Renal pelvis (tissue), 4 donors: ENCODE results near the gene YEATS2. TPM values are rescaled to one million over a fixed set of nuclear protein-coding genes. Genes with fewer than 3 reads are reported as not detected.
"Not testable (repeated sequence)": the region's sequence is repeated elsewhere in the genome, so short reads cannot be mapped to it uniquely, and the experiment has no call there.

Source experiments
- DNase-seq: peaks from one replicate; pipeline ENCODE4 v3.0.0-alpha.2; 2013
- polyA plus RNA-seq, 3 donors: library from polyadenylated mRNA; unstranded; fragments of 120-200 nt; gene quantifications; one replicate each; pipeline ENCODE4 v1.2.1, GENCODE V29; 2013; ENCODE audit not compliant: insufficient read length in 3 of 3

The YEATS2 gene
- polyA plus RNA-seq, 3 donors, result 31.1 to 46.2 (median 41.4) TPM

DNA sequence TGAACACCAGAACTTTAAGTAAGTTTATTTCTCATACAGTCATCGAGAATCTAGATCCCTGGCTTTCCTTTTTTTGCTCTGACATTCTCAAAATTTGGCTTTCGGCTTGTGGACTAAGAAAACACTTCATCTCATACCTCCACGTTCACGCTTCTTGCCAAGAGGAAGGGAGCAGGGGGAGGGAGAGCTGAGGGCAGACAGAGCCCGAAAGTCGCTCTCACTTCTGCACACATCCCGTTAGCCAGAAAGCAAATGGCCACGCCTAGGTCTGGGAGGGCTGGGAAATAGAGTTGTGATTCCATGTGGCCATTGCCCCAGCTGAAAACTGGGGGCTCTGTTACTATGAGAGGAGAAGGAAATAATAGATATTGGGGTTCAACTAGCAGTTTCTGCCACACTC, 70.5 kb downstream of the YEATS2 start:
- no peak for DNase-seq

- DNase-seq, result no peak
Measured at GRCh38 chr3:183769453-183769852, 71.9 kb downstream of the YEATS2 start.

DNA sequence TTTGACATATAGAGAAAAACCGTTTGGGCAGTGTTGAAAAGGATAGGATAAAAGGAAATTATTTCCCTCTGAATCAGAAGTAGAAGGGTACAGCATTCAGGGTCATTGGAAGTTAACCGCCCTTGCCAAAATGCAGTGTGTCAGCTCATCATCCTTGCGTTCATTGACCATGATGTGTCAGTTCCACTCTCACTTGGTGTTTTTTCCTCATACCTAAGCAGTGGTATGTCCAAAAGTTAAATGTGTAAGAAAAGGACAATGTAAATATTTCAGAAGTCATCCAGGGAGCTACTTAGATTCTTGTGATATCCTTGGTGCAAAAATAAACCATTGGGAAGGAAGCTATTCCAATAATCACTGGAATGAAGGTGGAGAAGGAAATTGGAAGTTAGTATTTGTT, 77.0 kb downstream of the YEATS2 start:
- no peak for DNase-seq

- DNase-seq, result no peak
Measured at GRCh38 chr3:183775781-183776180, 78.2 kb downstream of the YEATS2 start.

DNA sequence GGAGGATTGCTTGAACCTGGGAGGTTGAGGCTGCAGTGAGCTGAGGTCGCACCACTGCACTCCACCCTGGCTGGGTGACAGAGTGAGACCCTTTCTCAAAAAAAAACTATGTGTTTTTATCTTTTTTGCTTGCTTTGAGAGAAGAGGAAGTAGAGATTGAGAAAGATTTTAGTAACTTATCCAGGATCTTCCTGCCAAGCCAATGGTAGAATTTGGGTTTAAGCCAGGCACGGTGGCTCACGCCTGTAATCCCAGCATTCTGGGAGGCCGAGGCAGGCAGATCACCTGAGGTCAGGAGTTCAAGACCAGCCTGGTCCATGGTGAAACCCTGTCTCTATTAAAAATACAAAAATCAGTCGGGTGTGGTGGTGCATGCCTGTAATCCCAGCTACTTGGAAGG, 78.9 kb downstream of the YEATS2 start:
- DNase-seq, result not testable (repeated sequence)

GRCh38 chr3:183777016-183777618, 79.5 kb downstream of the YEATS2 start:
- DNase-seq, result no peak

DNA sequence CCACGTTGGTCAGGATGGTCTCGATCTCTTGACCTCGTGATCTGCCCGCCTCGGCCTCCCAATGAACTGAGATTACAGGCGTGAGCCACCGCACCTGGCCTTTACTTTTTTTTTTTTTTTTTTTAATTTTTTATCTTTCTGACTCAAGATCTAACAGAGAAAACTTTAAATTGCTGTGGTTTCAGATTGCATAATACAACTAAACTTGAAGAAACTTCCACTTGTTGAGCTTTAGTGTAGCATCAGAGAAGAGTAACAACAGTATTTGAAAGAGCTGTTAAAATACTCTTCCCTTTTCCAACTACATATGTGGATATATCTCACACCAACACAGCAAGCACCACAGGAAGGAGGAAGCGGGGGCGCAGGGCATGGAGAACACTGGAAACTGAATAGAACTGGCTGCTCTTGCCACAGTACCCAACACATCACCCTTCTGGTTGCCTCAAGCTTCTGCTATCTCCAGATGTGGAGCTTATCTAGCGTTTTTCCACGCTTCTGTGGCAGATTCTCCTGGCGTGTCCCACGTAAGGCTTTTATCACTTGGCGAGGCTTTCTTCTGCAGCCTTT, 82.4 kb downstream of the YEATS2 start:
- no peak for DNase-seq

- DNase-seq, result no peak
Measured at GRCh38 chr3:183781246-183781645, 83.6 kb downstream of the YEATS2 start.

DNA sequence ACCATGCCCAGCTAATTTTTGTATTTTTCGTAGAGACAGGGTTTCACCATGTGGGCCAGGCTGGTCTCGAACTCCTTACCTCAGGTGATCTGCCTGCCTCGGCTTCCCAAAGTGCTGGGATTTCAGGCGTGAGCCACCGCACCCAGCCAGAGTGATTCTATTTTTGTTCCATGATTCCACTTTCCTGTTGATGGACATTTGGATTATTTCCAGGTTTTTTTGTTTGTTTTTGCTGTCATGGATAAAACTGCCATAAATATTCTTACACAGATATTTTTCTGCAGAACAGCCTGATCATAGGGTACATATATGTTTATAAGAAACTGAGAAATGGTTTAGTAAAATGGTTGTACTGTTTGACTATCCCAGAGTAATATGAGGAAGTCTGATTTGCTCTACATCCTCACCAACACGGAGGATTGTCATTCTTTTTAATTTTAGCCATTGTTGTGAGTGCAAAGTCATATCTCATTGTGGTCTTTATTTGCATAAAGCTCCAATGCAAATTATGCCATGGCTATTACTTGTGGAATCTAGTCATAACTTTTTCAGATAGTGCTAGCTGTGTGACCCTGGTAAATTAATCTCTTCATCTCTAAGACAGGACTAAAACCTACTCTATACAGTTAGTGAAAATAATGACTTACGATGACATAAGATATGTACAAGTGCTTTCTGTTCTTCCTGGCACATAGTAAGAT, 85.1 kb downstream of the YEATS2 start:
- no peak for DNase-seq

- DNase-seq, result not testable (repeated sequence)
Measured at GRCh38 chr3:183784503-183784902, 86.9 kb downstream of the YEATS2 start.

DNA sequence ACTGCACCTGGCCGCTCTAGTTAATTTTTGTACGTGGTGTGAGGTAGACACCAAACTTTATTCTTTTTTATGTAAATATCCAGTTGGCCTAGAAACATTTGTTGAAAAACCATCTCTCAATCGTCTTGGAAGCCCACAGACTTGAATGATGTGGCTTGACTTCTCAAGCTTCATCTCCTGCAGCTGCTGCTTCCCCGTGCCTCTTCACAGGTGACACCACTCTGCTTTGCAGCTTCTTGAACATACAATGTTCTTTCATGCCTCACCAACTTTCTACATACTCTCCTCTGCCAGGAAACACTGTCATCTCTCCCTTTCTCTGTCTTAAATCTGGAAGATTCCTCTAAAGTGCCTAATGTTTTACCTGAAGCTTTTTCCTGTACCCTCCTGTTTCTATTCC, 92.2 kb downstream of the YEATS2 start:
- DNase-seq, result no peak

- no peak for DNase-seq
Measured at GRCh38 chr3:183790700-183791099, 93.1 kb downstream of the YEATS2 start.

DNA sequence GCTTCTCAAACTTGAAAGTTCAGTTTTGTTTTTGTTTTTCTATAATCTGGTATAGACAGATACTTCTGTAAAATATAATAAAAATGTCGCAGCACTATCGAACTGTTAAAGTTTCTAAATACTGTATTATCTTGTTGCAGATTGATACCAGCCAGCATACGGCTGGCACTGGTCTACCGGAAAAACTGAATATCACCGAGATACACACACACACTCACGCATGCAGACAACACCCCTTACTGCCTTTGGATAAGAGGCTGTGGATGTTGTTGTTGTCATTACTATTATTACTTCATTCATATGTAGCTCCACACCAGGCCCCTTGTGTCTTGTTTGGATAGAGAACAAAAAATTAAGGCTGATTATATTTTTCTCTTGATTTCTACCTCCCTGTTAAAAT, 95.4 kb downstream of the YEATS2 start:
- DNase-seq, result no peak

DNA sequence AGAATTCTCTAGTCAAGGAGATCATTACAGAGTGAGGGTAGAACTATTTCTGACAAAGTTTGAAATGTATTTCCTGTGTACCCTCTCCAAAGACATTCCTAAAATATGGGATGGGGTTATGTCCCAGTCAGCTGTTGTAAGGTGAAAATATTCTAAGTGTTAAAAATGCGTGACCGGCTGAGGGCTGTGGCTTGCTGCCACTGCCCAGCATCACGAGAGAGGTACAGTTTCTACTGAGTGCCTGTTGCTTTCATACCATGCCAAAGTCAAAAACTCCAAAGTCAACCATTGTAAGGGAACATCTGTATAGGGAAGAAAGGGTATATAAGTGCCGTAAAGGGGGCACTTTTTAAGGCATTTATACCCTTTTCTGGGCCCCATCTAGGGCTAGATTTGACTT, 96.9 kb downstream of the YEATS2 start:
- DNase-seq, result no peak

- no peak for DNase-seq
Measured at GRCh38 chr3:183796372-183796771, 98.8 kb downstream of the YEATS2 start.

GRCh38 chr3:183797996-183798395, 100.4 kb downstream of the YEATS2 start:
- no peak for DNase-seq

DNA sequence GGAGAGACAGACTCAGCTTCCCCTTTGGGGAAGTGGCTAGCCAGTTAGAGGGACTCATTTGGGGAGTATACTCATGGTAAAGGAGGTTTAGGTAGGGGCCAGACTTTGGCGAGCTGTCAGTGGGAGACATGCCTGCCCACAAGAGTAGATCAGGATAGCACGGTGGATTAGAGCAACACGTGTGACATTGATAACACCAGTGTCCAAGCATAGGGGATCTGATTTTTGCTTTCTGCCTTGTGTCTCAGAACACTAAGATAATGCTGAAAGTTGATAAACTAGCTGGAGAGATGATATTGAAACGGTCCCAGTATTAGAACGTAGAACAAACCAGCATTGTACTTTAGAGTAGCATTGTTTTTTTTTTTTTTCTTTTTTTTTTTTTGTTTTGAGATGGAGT, 101.9 kb downstream of the YEATS2 start:
- no peak for DNase-seq

- DNase-seq, result no peak
Measured at GRCh38 chr3:183800243-183800863, 102.8 kb downstream of the YEATS2 start.

- no peak for DNase-seq
Measured at GRCh38 chr3:183801601-183802000, 104.0 kb downstream of the YEATS2 start.

GRCh38 chr3:183802989-183803388, 105.4 kb downstream of the YEATS2 start:
- DNase-seq, result no peak

- no peak for DNase-seq
Measured at GRCh38 chr3:183807209-183807728, 109.7 kb downstream of the YEATS2 start.

- no peak for DNase-seq
Measured at GRCh38 chr3:183807881-183808280, 110.3 kb downstream of the YEATS2 start.

GRCh38 chr3:183808355-183808754, 110.8 kb downstream of the YEATS2 start:
- no peak for DNase-seq
